Stimulated activated CD8-positive, alpha-beta memory T cell treated with anti-CD3 and anti-CD28 coated beads, Interleukin-15, amount 100 ng/mL, for 24 hours (primary cell): ENCODE measurements around the gene PTGFRN.
"Not testable (repeated sequence)": the region's sequence is repeated elsewhere in the genome, so short reads cannot be mapped to it uniquely, and the experiment has no call there.

Experiments
- DNase-seq: peaks from one replicate; pipeline ENCODE4 v3.0.0-alpha.2; 2020; ENCODE audit warnings: low read depth

Gene PTGFRN

DNA sequence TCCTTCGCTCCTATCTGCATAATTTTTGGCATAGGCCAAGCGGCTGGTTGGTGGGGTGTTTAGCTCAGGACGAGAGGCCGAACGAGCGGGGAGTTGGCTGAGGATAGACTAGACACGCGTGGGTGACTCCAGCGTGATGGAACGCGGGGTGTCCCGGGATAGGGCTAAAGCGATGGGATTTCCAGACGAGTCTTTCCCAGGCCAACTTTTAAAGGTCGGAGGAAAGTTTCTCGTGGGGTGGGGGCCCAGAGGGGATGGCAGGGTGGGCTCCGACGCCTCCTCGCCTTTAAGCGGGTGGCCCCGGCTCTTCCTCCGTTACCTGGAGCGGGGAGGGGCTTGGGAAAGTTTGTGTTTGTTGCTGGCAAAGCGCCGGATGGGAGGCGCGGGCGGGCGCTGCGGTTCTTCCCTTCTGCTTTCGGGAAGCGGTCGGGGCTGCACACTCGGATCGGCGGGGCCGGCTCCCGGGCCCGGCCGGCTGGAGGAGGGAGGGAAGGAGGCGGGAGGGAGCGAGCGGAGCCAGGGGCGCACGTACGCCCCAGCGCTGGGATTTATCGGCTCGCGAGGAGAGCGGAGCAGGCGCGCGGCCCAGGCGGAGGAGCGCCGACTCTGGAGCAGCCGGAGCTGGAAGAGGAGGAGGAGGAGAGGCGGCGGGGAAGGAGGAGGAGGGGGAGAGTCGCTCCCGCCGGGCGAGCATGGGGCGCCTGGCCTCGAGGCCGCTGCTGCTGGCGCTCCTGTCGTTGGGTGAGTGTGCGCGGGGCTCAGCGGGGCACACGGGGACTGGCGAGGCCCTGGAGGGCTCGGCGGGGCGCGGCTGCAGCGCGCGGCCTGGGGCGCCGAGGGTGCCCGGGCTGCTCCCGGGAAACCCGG, at the start of gene PTGFRN:
Gene PTGFRN, plus strand, starts transcription at position 405 of the 867 bp plus-strand sequence. Its CDS starts 288 bp downstream, at position 693.
- DNase-seq: peak; percentile 3

DNA sequence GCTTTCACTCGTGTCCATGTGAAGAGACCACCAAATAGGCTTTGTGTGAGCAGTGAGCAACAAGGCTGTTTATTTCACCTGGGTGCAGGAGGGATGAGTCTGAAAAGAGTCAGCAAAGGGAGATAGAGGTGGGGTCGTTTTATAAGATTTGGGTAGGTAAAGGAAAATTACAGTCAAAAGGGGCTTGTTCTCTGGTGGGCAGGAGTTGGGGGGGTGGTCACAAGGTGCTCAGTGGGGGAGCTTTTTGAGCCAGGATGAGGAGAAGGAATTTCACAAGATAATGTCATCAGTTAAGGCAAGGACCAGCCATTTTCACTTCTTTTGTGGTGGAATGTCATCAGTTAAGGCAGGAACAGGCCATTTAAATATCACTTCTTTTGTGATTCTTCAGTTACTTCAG, 49.5 kb upstream of the PTGFRN start:
- not testable (repeated sequence) for DNase-seq

DNA sequence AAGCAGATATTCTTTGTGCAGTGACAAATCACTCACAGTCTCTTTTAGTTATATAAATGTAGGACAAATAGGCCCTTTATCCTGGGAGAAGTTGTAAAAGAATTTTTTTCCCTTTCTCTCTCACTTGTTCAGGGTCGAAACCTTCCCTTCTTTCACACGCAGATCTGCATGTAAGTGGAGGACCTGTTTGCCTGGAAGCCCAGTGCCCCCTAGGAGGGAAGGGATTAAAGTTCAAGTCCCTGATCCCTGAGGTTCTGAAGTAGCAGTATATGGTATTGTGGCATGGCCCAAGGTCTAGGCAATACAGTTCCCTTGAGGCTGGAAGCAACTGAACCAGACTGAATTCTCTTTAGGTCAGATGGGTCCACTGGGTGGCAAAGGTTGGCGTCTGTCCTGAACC, 48.6 kb upstream of the PTGFRN start:
- DNase-seq: no peak

DNA sequence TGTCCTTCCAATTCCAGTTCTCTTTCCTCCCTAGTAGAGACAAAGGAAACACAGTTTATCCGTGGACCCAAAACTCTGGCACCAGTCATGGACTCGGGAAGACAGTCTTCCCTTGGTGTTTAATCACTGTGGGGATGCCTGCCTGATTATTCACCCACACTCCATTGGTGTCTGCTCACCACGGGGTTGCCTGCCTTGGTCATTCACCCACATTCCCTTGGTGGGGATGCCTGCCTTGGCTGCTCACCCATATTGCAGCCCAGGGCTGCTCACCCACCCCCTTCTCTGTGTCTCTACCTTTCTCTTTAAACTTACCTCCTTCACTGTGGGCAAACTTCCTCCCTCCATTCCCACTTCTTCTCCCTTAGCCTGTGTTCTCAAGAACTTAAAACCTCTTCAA, 46.7 kb upstream of the PTGFRN start:
- DNase-seq: not testable (repeated sequence)

DNA sequence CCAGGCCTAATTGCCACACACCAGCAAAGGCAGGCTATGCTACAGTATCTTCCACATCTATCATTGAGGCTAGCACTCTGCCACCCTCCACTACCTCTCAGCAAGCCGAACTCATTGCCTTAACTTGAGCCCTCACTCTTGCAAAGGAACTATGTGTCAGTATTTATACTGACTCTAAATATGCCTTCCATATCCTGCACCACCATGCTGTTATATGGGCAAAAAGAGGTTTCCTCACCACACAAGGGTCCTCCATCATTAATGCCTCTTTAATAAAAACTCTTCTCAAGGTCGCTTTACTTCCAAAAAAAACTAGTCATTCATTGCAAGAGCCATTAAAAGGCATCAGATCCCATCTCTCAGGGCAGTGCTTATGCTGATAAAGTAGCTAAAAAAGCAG, 43.2 kb upstream of the PTGFRN start:
- not testable (repeated sequence) for DNase-seq

DNA sequence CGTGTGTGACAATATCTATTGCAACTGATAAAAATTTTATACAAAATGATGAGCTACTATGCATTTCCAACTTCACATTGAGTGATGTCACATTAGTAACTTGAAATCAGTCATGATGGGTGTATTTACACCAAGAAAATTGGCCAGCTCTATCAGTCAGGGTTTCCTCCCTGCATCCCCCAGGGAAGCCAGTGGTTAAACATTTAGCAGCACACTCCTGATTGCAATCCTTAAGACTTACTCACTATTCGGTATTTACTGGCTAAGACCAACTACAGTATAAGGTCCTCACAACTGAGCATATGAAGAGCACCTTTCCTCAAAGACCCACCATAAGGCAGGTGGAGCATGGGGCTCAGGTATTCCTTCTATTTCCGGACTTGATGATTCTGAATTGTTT, 41.3 kb upstream of the PTGFRN start:
- no peak for DNase-seq

DNA sequence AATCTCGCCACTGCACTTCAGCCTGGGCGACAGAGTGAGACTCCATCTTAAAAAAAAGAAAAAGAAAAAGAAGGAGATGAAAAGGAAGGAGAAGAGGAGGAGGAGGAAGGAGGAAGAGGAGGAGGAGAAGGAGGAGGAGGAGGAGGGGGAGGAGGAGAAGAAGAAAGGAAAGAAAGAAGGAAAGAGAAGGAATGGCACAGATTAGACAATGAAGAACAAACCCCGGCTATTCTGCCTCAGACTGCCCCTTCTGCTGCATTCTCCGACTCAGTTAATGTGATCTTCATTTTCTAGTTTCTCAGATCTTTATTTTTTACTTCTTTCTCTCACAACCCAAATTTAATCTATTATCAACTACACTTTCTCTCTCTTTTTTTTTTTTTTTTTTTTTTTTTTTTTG, 40.1 kb upstream of the PTGFRN start:
- DNase-seq: no peak

DNA sequence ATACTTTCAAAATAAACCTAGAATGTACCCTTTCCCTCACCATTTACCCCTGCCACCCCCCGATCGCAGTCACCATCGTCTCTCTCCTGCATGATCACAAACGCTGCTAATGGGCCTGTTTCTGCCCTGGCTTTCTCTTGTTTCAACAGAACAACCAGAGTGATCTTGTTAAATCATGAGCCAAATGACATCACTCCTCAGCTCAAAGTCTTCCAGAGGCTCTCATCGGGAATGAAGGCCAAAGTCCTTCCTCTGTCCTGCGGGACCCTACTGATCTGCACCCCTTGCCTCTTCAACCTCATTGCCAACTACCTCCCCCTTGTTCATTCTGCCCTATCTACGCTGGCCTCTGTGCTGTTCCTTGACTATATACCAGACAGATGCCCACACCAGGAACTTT, 39.4 kb upstream of the PTGFRN start:
- DNase-seq: no peak

DNA sequence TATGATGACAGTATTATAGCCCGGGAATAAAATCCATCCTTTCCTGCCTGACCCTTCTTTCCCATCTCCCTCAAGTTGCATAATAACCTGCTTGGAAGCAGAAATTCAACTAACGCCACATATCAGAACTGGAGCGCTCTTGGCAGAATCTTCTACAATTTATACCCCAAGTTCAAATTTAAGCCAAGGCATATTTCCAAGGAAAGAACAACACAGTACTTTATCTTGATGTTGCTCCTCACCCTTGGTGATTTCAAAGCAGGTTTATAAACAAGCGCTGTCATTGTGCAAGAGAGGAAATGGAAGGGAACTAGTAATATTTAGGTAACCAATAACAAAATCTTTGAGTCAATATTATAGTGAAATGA, 38.0 kb upstream of the PTGFRN start:
- DNase-seq: no peak

DNA sequence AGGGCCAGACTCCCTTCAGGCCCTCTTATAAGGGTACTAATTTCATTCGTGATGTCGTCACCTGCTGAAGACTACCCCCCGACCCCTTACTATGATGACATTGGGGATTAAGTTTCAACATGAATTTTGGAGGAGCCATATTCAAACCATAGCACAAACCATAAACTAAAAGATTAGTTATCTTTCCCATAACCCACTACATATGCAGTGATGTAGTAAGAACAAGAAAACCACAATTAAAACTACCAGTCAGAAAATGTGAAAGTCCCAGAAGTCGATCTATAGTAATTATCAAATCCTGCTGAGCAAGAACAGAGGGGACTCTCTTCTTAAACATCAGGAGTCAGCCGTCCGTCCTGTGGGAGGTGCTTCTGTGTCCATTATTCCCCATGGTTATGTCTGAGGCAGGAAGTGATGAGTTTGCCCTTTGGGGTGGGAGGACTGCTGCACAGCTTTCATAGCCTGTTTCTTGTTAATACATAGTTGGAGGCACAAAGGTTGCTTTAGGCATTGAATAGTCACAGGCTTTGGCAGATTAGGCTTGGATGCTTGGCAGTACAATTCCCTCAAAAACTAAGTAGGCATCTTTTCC, 35.9 kb upstream of the PTGFRN start:
- no peak for DNase-seq

DNA sequence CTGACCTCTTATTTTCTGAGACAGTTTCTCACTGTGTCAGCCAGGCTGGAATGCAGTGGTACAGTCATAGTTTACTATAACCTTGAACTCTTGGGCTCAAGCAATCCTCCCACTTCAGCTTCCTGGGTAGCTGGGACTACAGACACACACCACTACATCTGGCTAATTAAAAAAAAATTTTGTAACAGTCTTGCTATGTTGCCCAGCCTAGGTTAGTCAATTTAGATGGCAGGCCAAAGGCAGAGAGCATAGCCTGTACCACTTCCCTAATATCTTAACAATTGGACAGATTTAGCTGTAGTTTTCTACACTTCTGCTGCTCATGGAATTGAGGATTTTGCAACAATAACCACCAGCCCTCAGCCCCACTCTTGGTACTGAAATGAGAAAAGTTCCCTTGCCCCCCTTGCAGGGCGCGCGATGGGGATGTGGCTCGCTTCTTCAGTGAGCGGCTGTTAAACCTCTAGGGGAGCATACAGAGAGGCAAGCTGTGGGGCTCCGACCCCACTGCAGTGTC, 34.9 kb upstream of the PTGFRN start:
- no peak for DNase-seq

DNA sequence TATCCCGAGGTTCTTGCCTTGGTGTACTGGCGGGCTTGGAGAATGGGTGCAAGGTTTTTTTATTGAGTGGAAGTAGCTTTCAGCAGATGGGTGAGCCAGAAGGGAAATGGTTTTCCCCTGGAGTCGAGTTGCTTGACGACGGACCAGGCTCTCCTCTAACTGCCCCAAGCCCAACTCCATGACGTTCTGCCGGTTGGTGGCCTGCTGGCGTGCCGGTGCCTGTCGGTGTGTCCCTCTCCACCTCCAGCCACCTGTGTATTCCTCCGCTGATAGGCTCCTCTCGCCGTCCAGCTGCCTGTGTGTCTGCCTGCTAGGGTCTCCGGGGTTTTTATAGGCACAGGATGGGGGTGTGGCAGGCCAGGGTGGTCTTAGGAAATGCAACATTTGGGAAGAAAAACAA, 34.3 kb upstream of the PTGFRN start:
- no peak for DNase-seq

DNA sequence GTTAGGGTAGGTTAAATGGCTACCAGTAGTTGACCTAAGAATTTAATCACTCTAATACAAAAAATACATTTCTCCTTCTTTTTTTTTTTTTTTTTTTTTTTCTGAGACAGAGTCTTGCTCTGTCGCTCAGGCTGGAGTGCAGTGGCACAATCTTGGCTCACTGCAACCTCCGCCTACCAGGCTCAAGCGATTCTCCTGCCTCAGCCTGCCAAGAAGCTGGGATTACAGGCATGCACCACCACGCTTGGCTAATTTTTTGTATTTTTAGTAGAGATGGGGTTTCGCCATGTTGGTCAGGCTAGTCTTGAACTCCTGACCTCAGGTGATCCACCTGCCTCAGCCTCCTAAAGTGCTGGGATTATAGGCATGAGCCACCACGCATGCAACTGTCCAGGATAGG, 33.8 kb upstream of the PTGFRN start:
- not testable (repeated sequence) for DNase-seq

DNA sequence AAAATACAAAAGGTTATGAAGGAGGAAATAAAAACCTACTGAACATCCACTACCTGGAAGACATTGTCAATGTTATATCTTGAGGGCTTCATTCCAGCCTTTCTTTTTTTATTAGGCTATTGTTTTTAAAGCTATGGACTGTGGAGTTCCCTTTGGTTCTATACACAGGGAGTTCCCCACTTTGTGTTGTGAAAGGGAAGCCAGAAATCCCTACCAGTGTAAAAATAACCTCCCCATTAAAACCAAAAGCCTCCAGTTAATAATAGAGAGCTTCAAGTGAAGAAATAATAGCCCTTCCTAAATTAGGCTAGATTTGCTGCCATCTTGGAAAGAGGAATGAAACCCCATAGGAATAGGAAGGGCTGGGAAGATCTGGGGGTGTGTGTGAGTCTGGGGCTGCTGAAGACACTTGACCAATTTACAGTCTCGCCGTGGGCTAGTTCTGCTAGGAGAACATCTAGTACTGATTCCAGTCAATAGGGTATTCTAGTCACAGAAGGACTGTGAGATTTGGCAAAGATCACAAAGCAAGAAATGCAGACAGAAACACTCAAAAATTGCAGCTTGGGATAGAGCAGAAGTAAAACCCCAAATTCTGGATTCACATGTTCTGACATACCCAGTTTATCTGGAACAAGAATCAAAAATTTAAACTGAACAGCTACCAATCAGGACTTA, 32.4 kb upstream of the PTGFRN start:
- DNase-seq: no peak

DNA sequence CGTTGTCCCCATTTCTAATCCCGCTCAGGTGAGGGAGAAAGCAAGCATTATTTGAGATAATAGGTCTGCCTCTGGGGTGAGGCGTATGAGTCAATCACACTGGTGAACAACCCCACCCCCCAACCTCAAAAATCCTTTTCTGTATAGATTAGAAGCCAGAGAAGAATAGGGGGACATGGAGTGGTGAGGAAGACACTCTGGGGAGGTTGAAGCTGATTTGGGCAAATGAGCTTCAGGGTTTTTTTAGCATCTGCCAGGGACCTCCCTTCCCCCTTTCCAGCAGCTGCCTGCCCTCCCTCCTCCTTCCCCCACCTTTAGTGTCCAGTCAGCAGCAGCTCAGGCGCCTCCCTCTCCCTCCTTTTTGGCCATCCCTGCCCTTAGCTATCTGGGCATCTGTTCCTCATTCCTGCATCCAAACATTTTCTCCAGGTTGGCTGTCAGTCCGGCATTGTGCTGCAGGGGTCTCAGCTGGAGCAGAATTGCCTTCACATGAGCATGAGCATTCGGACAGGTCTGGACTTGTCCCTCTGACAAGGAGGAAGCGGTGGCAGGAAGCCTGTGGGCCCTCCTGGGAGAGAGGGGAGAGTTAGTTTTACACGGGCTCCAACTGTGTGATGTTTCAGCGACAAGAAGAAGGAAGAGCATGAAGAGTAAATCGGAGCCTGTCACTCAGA, 30.8 kb upstream of the PTGFRN start:
- DNase-seq: no peak

DNA sequence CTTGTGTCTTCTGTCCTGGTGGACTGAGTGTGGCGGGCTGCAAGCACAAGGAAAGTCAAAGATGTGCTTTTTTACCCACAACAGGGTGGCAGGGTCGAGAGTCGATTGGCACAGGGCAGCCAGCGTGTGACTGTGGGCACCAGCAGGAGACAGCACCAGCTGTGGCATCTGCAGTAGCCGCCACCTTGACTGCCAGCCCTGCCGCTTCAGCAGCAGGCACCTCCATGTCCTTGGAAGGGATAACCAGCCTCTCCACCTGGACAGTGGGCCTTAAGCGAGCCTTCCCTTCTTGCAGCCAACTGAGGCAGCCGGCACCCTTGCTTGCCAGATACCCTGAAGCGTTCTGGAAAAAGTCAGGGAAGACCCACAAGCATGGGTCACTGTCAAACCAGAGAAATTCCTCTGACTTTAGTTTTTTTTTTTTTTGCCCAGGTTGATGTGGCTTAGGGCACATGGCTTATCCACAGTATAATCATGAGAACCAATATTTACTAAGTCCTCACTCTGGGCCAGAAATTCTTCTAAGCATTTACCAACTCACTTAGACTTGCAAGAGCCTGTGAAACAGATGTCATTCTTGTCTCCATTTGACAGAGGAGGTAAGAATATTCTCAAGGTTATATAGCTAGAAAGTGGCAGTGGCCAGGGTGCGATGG, 30.1 kb upstream of the PTGFRN start:
- DNase-seq: no peak

DNA sequence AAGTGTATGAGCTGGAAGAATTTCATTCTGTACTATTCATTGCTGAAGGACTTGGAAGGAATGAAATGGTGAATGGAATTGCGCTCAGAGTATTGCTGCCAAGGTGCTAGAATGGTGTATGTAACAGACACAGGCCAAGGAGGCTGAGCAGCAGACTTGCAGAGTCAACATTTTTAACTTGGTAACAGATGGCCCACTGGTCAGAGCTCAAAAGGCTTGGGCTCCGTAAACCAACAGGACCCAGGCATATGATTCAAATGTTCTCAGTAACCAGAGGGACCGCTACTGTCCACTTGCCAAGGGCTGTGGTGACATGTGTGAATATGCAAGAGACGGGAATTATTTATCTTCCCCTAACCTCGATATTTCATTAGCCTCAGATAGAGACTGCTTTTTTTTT, 28.8 kb upstream of the PTGFRN start:
- no peak for DNase-seq

DNA sequence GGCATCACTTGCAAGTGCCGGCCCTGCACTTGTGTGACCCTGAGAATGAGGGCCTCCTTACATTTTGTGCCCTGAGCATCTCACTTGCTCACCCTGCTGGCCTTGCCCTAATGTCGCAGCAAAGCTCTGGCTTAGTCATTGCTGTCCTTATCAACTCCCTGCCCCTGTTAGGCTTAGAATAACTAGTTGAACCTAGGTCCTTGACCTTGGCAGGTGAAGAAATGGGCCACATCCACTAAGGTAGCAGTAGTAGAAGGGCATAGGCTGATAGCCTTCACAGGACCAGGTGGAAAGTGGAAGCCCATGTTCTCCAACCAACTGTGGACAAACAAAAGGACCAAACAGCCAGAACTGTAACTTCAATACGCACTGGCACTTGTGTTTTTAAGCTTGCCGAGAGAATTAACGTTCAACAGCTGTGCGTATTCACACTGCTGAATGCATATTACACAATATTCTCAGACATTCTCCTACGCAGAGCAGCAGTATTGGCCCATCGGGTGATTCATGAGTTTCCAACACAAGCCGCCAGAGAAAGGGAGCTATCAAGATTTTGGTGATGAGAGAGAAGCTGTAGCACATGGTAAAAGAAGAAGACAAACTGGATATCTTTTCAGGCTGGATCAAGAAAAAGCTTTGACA, 27.7 kb upstream of the PTGFRN start:
- no peak for DNase-seq

DNA sequence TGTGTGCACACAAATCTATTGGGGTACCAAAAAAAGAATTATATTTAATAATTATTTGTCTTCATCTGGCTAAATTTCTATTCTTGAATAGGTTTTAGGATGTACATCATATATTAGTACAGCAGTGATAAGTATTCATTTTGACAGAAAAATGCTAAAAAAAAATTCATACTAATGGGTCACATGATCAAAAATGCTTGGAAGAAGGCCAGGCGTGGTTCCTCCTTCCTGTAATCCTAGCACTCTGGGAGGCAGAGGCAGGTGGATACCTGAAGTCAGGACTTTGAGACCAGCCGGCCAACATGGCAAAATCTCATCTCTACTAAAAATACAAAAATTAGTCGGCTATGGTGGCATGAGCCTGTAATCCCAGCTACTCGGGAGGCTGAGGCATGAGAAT, 26.9 kb upstream of the PTGFRN start:
- no peak for DNase-seq

DNA sequence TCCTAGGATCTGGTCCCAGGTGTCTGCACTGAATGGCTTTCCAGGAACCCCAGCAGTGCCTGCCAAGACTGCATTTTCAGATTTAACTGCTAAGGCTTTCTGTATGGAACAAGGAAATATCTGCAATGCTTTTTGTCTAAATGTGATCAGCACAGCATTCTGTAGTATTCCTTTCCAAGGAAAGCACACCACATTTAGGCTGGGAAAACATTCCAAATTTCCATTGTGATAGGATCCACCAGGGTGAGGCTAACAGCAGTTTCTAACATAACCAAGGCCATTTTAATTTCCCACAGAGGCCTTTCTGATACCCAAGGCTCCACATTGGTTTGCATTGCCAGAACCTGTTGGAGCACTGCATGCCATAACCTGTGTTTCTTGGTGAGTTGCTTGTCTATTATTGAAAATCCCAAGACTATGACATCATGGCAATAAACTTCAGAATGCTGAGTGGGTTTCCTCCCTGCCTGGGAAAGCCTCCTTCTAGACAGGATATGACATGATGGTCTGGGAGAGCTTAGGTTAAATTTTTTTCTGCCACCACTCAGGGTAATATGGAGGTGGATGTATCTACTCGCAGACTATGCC, 23.3 kb upstream of the PTGFRN start:
- no peak for DNase-seq

DNA sequence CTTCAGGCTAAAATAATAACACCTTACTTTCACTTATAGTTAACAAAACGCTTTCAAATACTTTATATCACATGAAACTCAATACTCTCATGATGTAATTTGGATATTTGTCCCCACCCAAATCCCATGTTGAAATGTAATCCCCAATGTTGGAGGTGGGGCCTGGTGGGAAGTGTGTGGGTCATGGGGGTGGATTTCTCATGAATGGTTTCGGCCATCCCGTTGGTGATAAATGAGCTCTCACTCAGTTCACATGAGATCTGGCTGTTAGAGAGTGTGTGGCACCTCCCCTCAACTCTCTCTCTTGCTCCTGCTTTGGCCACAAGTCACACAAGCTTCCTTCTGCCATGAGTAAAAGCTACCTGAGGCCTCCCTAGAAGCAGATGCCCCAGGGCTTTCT, 22.5 kb upstream of the PTGFRN start:
- no peak for DNase-seq
